GM21390 (cell line): ENCODE data around the gene CHRNA5.
"Not testable (repeated sequence)": the region's sequence is repeated elsewhere in the genome, so short reads cannot be mapped to it uniquely, and the experiment has no call there.

ENCODE experiments used
- ATAC-seq: cut with Tn5 transposase; IDR thresholded peaks from one replicate; pipeline ENCODE4 v1.9.1; 2021; ENCODE audit not compliant: unreplicated experiment

The CHRNA5 gene

GRCh38 chr15:78565097-78565950 lies at the start of gene CHRNA5:
CHRNA5 (plus strand) TSS chr15:78565520; CDS start chr15:78565720, 200 bp downstream.
- peak; percentile 84 for ATAC-seq

DNA sequence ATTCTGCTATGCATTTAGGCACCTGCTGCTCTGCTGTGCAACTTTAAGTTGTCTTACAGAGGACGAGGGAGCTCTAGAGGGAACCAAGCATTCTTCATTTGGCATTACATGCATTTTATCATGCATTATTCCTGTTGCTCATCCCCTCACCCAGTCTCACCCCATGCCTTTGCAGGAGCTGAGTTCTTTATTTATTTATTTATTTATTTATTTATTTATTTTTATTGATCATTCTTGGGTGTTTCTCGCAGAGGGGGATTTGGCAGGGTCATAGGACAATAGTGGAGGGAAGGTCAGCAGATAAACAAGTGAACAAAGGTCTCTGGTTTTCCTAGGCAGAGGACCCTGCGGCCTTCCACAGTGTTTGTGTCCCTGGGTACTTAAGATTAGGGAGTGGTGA lies 45.3 kb upstream of the CHRNA5 start:
- not testable (repeated sequence) for ATAC-seq

DNA sequence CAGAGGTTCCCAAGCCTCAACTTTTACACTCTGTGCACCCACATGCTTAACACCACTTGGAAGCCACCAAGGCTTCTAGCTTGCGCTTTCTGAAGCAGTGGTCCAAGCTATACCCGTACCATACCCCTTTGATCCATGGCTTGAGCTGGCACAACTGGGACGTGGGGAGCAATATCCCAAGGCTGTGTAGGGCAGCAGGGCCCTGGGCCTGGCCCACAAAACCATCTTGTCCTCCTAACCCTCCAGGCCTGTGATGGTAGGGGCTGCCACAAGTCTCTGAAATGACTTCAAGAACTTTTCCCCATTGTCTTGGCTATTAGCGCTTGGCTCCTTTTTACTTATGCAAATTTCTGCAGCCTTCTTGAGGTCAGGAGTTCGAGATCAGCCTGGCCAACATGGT lies 41.1 kb upstream of the CHRNA5 start:
- no peak for ATAC-seq

- no peak for ATAC-seq
These were observed 38.0 kb upstream of the CHRNA5 start for GRCh38 chr15:78527325-78527724.

GRCh38 chr15:78533331-78533730 lies 32.0 kb upstream of the CHRNA5 start:
- ATAC-seq: no peak

- ATAC-seq: no peak
These were observed 29.2 kb upstream of the CHRNA5 start for GRCh38 chr15:78536134-78536533.

DNA sequence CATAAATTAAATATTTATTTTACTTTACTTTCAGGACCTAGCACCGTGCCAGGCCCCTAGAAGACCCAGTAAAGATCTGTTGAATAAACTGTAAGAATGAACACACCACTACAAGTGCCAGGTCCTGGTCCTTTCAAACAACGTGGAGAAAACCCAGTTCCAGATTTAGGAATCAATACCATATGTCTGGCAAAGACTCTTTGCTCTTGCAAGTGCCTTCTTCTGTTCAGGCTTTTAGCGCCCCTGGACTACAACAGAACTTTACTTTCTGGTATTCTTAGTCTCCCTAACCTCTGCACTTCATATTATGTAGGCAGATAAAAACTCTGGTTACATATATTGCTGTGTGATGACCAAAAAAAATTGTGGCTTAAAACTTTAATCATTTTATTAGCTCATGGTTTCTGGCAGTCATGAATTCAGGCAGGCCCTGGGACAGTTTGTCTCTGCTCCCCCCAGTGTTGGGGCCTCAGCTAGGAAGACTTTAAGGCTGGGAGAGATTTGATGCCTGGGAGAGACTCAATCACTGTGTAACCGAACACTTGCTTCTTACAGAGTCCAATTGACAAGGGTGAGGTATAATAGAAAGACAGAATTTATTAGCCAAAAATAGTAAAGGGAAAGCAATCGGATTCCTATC lies 27.9 kb upstream of the CHRNA5 start:
- no peak for ATAC-seq

- ATAC-seq: no peak
These were observed 27.0 kb upstream of the CHRNA5 start for GRCh38 chr15:78538358-78538757.

GRCh38 chr15:78539464-78540140 lies 25.7 kb upstream of the CHRNA5 start:
- ATAC-seq: not testable (repeated sequence)

DNA sequence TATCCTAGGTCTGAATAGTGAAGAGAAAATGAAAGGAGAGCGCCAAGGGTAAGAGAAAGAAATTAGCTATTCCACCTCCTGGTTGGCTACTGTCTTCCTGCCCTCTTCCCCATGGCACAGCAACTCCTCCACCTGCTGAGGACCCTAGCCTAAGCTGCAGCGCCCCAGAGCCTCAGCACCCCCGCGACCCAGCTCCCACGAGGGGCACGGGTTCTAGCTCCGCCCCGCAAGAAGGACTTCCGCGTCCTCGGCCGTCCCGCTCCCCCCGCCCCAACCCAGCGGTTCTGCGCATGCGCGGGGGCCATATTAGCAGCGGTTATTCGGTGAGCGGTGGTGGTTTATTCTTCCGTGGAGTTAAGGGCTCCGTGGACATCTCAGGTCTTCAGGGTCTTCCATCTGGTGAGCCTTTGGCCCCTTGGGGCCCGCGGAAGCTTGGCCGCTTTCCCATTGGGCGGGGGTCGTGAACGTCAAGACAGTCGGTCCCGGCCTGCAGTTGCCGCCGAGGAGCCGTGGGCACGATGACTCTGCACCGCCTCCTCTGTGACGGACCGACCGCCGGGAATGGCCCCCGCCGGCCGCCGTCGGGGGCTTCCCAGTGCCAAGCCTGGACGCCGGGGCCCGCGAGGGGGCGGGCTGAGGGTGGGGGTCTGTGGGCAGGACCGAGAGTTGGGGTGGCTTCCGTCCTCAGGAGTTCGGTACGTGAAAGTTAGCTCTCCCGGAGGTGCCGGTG lies 25.0 kb upstream of the CHRNA5 start, which contains the start of gene PSMA4:
Gene PSMA4 (plus strand): TSS at position 304 of the 730 bp plus-strand sequence. CDS start 1,484 bp downstream, outside the sequence.
- ATAC-seq: peak; percentile 75

DNA sequence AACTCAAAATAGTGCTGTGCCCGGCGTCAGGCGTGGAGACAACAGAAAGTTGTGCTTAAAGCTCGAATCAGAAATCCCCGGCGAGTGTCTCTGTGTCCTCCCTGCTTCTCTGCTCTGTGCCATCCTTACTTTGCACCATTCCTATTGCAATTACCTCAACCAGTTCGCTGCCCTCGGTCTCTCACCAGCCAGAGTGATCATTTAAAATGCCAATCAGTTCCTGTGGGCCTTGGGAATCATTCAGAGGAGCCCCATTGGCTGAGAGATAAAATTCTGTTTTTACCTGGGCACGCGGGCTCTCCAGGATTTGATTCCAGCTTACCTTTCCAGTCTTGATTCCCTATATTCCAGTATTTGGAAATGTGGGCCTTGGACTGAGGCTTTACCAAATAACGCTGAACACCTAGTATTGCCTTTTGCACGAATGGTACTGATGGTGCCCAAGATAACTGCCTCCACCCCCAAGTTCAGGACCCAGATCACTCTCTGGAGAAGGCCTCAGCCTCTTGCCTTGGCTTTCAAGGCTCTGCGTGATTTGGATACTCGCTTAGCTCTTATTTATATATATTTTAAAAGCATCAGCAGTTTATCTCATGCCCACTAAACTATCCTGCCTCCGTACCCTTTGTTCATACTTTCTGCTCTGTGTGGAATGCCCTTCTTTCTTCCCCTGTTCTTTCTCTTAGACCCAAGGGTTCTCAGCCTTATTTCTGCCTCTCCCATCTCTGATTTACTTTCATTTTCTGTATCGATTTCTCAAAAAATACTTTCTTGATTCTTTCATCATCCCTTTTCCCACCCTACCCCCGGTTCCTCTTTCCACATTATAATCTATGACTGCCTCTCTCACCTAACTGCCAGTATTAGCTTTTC lies 24.2 kb upstream of the CHRNA5 start:
- no peak for ATAC-seq

GRCh38 chr15:78541744-78542034 lies 23.6 kb upstream of the CHRNA5 start:
- ATAC-seq: no peak

- no peak for ATAC-seq
These were observed 22.7 kb upstream of the CHRNA5 start for GRCh38 chr15:78542647-78543046.

GRCh38 chr15:78550194-78550593 lies 15.1 kb upstream of the CHRNA5 start:
- ATAC-seq: no peak

DNA sequence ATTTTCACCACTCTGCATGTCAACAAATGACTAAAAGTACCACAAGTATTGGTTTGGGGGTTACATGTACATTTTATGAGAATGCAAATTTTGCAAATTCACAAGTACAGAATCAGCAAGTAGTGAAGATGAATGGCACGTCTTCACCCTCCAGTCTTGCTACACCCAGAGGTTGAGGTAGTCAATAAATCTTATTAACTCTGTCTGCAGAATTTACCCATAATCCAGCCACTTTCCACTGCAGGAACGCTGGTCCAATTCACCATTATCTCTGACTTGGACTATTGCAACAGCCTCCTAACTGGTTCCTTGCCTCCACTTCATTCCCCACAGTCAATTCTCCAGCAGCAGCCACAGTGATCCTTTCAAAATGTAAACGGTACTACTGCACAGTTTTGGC lies 14.5 kb upstream of the CHRNA5 start:
- ATAC-seq: no peak

DNA sequence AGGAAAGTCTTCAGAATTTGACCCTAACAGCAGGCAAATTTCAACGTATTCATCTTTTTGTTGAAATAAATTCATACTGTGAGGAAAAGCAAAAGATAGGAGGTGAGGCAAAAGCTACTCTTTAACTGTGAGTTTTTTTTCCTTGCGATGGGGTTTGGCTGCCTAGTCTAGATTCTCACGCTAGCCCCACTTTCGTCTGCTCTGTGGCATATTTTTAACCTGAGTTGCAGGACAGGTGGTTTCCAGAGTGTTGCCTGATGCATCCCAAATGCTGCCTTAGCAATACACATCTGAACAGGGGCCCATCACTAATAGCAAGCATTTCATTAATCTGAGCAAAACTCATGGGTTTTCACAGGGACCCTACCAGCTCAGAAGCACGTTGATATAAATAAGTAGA lies 13.4 kb upstream of the CHRNA5 start:
- no peak for ATAC-seq

DNA sequence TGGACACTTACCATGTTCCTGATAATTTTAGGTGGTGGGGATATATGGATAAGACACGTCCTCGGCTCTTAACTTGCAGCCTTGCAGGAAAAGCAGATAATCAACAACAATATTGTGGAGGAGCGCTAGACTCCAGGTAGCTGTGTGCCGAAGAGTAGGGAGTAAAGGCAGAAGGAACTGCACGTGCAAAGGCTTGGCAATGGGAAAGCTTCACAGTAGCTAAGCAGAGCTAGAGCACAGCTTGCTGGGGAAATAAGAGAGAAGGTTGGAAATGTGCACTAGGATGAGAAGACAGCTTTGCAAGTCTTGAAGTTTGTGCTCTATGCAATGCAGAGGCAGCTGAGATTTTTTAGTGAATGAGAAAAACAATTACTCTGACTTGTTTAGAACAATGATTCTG lies 12.7 kb upstream of the CHRNA5 start:
- ATAC-seq: no peak

GRCh38 chr15:78560201-78560600 lies 5.1 kb upstream of the CHRNA5 start:
- ATAC-seq: not testable (repeated sequence)

DNA sequence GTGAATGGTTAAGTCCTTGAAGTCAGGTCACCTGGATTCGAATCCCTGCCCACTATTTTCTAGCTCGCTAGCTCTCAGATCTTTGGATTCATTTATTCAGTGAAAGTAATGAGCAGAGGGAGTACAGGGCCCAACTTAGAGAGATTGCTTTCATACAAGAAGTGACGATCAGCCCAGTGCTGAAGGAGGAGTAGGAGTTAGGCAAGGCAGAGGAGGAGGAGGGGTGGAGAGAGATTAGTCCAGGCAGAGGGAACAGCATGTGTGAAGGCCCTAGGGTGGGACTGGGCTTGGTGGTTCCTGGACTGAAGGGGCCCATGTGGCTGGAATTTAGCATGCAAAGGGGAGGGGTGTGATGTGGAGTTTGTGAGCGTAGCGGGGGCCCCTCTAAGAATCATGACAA lies 3.8 kb upstream of the CHRNA5 start:
- no peak for ATAC-seq

DNA sequence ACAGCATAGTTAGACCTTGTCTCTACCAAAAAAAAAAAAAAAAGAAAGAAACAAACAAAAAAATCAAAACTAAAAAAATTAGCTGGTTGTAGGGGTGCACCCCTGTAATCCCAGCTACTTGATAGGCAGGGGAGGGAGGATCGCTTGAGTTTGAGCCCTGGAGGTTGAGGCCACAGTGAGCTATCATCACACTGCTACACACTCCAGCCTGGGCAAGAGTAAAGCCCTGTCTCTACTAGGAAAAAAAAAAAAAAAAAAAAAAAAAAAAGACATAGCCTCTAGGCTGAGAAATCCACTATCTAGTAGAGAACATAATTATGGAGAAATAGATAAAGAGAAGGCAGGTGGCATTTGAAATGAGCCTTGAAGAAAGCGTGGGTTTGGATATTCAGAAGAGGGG lies 2.2 kb upstream of the CHRNA5 start:
- no peak for ATAC-seq
